Testis (tissue), 3 donors: Measurements from ENCODE around the gene GPI. TPM values are rescaled to one million over a fixed set of nuclear protein-coding genes. Genes with fewer than 3 reads are reported as not detected.
"Not testable (repeated sequence)": the region's sequence is repeated elsewhere in the genome, so short reads cannot be mapped to it uniquely, and the experiment has no call there.

Experiments used
- DNase-seq: peaks from one replicate; pipeline ENCODE4 v3.0.0-alpha.2; 2019
- H3K27ac ChIP-seq, 2 donors: fragments of 200-600 bp; sonication (generic); one replicate each; pipeline ENCODE4 v1.5.1; 2019
- H3K27me3 ChIP-seq: fragments of 200-600 bp; sonication (generic); one replicate; pipeline ENCODE4 v1.5.1; 2019
- H3K36me3 ChIP-seq: fragments of 200-600 bp; sonication (generic); one replicate; pipeline ENCODE4 v1.5.1; 2017; ENCODE audit warnings: low read depth; ENCODE audit errors: missing control alignments
- H3K4me1 ChIP-seq: fragments of 200-600 bp; sonication (generic); one replicate; pipeline ENCODE4 v1.5.1; 2019
- H3K4me3 ChIP-seq, 2 donors: fragments of 200-600 bp; sonication (generic); one replicate each; pipeline ENCODE4 v1.5.1; 2017 to 2019
- H3K9me3 ChIP-seq: fragments of 200-600 bp; sonication (generic); one replicate; pipeline ENCODE4 v1.5.1; 2017
- POLR2A ChIP-seq: fragments of 450-650 bp; IDR thresholded peaks from one replicate; pipeline ENCODE4 v1.6.1; 2017; ENCODE audit warnings: antibody characterized with exemption, mild to moderate bottlenecking, moderate library complexity
- WGBS, 2 donors: methylation state at CpG; one replicate each; pipeline ENCODE4 v1.1.5; 2018; 5-methylcytosine and 5-hydroxymethylcytosine counted together
- intact Hi-C: fragments of 100-400 bp; cut with DNase I; formaldehyde crosslinking; loops from one replicate; pipeline ENCODE4 v1.15.1; 2023; ENCODE audit warnings: low total_unique reads
- polyA plus RNA-seq: library from polyadenylated mRNA; stranded (reverse); fragments of 350-450 nt; fragmentation: Illumina TruSeq; extraction: RNeasy Lipid Tissue Mini Kit (QIAGEN cat#74804); gene quantifications from one replicate; pipeline ENCODE4 v1.2.3, GENCODE V29; 2014; ENCODE audit warnings: low read depth, low replicate concordance; ENCODE audit not compliant: insufficient read depth
- total RNA-seq, 2 donors: library from RNA; depleted of rRNA; stranded (reverse); fragments of >200 nt; gene quantifications; one replicate each; pipeline ENCODE4 v1.2.3, GENCODE V29; 2016
- TF ChIP-seq, protein P1 (sequence below), 3 experiments: fragments of 450-650 bp in 2 of 3; fragments of 200-600 bp in 1 of 3; sonication (generic) in 1 of 3; IDR thresholded peaks; one replicate each; pipeline ENCODE4 v1.5.1; 2016 to 2019; ENCODE audit warnings: antibody characterized with exemption in 3 of 3, mild to moderate bottlenecking in 2 of 3, moderate library complexity in 1 of 3

GPI gene
- total and polyA plus RNA-seq, 3 donors from 2014 or later, result 109 to 198 (median 198) TPM

DNA sequence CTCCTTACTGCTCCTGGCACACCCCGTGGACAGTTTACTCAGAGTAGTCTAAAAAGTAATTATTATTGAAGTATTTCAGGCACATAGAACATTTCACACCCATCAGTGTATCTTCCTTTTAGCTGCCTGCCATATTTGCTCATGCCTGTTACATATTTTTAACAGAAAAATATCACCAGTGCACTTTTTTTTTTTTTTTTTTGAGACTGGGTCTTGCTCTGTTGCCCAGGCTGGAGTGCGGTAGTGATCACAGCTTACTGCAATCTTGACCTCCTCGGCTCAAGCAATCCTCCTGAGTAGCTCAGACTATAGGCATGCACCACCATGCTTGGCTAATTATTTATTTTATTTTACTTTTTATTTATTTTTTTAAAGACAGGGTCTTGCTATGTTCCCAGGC, 40.7 kb upstream of the GPI start:
- H3K36me3 ChIP-seq, result no peaks in the 10 kb centered on the region
- intact Hi-C loops, result no loop called here

DNA sequence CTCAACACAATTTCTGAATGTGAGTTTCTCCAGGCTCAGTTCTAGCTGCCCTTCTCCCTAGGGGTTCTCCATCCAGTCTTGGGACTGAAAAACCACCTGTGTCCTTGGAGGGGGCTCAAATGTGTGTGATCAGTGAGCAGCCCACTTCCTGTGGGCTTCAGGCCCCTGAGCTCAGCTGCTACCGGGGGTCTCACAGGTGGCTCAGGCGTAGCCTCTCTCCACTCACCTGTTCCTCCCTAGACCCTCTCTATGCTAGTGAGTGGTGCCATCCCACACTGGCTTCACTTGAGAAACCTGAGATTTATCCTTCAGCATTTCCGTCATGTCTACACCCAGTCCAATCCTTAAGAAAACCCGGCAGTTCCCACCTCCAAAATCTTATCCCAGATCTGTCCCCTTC, 39.8 kb upstream of the GPI start:
- DNase-seq, result no peak
- no peaks in the 10 kb centered on the region for H3K27me3 ChIP-seq
- WGBS, 2 donors, result 91 to 96% methylated on average over 4 of the region's 4 CpGs
- intact Hi-C loops, result no loop called here
- H3K27ac ChIP-seq, result no peak overlapping the region
- no peak overlapping the region for H3K4me3 ChIP-seq
- H3K9me3 ChIP-seq, result no peaks in the 10 kb centered on the region
- no peaks in the 10 kb centered on the region for H3K36me3 ChIP-seq
- no peak for TF ChIP-seq POLR2A
- peaks cover 4% of the 10 kb centered on the region for H3K4me1 ChIP-seq

More for the DNA sequence above, 40.7 kb upstream of the GPI start:
- Histone ChIP-seq H3K4me1 (peaks cover 5% of the 10 kb centered on the region), H3K27me3 (no peaks in the 10 kb centered on the region), H3K4me3 (no peak overlapping the region), H3K9me3 (no peaks in the 10 kb centered on the region), H3K27ac (no peak overlapping the region)
- WGBS, 2 donors, result 96 to 97% methylated on average over 3 of the region's 3 CpGs
- DNase-seq, result no peak
- TF ChIP-seq POLR2A, result no peak
- TF ChIP-seq, protein P1, sequence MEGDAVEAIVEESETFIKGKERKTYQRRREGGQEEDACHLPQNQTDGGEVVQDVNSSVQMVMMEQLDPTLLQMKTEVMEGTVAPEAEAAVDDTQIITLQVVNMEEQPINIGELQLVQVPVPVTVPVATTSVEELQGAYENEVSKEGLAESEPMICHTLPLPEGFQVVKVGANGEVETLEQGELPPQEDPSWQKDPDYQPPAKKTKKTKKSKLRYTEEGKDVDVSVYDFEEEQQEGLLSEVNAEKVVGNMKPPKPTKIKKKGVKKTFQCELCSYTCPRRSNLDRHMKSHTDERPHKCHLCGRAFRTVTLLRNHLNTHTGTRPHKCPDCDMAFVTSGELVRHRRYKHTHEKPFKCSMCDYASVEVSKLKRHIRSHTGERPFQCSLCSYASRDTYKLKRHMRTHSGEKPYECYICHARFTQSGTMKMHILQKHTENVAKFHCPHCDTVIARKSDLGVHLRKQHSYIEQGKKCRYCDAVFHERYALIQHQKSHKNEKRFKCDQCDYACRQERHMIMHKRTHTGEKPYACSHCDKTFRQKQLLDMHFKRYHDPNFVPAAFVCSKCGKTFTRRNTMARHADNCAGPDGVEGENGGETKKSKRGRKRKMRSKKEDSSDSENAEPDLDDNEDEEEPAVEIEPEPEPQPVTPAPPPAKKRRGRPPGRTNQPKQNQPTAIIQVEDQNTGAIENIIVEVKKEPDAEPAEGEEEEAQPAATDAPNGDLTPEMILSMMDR (IDR thresholded peaks at IDR 0.05), result no peak

DNA sequence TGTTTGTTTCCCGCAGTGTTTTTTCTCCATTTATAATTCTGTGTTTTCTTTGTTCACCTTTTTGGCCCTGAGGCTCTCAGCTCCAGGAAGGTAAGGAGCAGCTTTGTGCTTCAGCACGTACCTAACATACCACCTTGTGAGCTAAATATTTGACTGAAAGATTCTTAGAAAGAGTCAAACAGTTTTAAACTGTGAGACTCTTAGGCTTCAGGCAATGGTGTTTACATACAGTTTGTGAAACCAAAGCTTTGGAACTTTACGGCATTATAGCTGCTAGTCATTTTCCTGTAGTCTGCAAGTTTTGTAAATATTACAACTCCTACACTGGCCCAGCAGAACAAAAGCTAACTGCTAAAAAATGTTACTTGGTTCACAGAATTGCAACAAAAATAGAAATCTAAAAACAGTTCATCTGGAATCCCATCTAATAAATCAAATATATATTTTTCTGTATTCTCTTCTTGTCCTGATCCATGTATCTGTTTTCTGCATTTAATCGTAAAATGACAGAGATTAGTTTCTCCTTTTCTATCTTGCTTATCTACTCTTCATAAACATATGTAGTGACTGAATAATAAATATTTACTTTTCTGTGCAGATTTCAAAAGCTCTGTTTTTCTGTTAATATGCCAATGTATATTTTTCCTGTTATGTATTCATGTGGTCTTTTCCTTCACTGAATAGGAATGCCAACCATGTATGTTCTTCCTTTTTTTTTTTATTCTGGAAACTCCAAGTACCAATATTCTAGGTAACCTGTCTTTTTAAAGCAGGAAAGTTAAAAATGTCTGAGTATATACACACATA, 38.8 kb upstream of the GPI start:
- H3K4me3 ChIP-seq, result no peak overlapping the region
- H3K36me3 ChIP-seq, result no peaks in the 10 kb centered on the region
- peaks cover 4% of the 10 kb centered on the region for H3K4me1 ChIP-seq
- H3K9me3 ChIP-seq, result no peaks in the 10 kb centered on the region
- TF ChIP-seq, protein P1 (IDR thresholded peaks at IDR 0.05), result no peak
- no peak for TF ChIP-seq POLR2A
- peak overlapping the region in 1 of 2 donors; percentile 56 for H3K27ac ChIP-seq
- 63 to 72% methylated on average over 4 of the region's 4 CpGs for WGBS, 2 donors
- intact Hi-C loops, result no loop called here
- H3K27me3 ChIP-seq, result no peaks in the 10 kb centered on the region
- no peak for DNase-seq

DNA sequence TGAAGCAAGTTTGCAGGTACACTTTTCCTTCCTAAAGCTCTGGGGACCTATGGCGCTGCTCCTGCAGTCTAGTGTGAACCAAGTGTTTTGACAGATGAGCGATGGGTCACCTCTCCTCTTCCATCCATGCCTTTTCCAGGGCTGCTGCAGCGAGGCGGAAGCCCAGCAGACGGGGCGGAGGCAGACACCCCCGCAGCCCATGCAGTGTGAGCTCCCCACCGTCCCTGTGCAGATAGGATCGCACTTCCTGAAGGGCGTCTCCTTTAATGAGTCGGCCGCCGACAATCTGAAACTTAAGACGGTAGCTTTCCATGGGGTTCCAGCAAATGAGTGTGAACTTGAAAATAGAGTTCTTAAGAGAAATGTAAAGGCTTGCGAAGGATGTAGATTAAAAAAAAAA, 37.1 kb upstream of the GPI start:
- Histone ChIP-seq H3K27me3 (no peaks in the 10 kb centered on the region), H3K27ac (no peak overlapping the region), H3K36me3 (no peaks in the 10 kb centered on the region), H3K4me1 (peaks cover 4% of the 10 kb centered on the region), H3K4me3 (no peak overlapping the region), H3K9me3 (no peaks in the 10 kb centered on the region)
- 93 to 97% methylated on average over 15 of the region's 15 CpGs for WGBS, 2 donors
- intact Hi-C loops, result no loop called here
- no peak for TF ChIP-seq POLR2A
- no peak for DNase-seq

DNA sequence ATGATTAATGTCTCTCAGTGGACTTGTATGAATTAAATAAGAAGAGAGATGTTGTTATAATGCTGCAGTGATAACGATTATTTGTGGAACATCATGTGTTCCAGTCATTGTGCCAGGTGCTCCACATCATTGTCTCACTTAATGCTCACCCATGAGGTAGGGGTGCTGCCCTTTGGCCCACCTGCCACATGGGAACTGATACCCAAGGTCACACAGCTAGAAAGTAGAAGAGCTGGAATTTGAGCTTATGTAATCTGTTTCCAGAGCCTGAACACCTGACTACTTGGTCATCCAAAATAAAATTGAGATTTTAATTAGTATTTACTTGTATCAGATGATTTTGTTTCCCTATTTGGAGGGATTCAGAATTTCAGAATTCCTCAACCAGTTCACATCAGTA, 36.0 kb upstream of the GPI start:
- 40 to 57% methylated on average over 1 of the region's 1 CpG for WGBS, 2 donors
- DNase-seq, result no peak
- Histone ChIP-seq H3K36me3 (no peaks in the 10 kb centered on the region), H3K27ac (no peak overlapping the region), H3K27me3 (no peaks in the 10 kb centered on the region), H3K4me3 (no peak overlapping the region), H3K4me1 (peaks cover 4% of the 10 kb centered on the region), H3K9me3 (no peaks in the 10 kb centered on the region)
- intact Hi-C loops, result no loop called here
- no peak for TF ChIP-seq POLR2A
- TF ChIP-seq, protein P1 (IDR thresholded peaks at IDR 0.05), result no peak

DNA sequence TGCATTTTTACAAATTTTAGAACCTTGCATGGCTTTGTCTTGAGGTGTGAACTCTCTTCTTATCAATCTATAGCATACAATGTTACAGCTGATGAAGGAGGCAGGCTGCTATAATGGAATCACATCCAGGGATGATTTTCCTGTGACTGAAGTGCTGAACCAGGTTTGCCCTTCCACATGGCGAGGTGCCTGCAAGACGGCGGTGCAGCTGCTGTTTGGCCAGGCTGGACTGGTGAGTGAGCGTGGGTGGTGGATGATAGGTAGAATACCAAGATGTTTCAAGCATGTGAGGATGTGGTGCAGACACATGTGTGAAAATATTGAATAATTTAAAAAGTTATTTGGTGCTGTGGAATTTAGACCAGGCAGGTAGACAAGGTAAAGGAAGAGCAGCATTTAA, 34.9 kb upstream of the GPI start:
- H3K4me1 ChIP-seq, result peaks cover 4% of the 10 kb centered on the region
- intact Hi-C loops, result no loop called here
- H3K36me3 ChIP-seq, result no peaks in the 10 kb centered on the region
- H3K9me3 ChIP-seq, result no peaks in the 10 kb centered on the region
- H3K4me3 ChIP-seq, result no peak overlapping the region
- TF ChIP-seq, protein P1 (IDR thresholded peaks at IDR 0.05), result no peak
- TF ChIP-seq POLR2A, result no peak
- 81 to 84% methylated on average over 4 of the region's 4 CpGs for WGBS, 2 donors
- H3K27ac ChIP-seq, result no peak overlapping the region
- DNase-seq, result no peak
- no peaks in the 10 kb centered on the region for H3K27me3 ChIP-seq

DNA sequence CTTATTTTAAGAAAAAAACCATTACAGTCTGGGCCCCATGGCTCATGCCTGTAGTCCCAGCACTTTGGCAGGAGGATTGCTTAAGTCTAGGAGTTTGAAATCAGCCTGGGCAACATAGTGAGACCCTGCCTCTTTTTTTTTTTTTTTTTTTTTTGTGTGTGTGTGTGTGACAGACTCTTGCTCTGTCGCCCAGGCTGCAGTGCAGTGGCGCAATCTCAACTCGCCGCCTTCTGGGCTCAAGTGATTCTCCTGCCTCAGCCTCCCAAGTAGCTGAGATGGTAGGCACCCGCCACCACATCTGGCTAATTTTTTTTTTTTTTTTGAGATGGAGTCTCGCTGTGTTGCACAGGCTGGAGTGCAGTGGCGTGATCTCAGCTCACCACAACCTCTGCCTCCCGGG, 34.4 kb upstream of the GPI start:
- DNase-seq, H3K4me3 ChIP-seq, H3K36me3 ChIP-seq, H3K9me3 ChIP-seq, H3K4me1 ChIP-seq, H3K27me3 ChIP-seq, intact Hi-C loops, H3K27ac ChIP-seq: not testable (repeated sequence)
- 88 to 99% methylated on average over 8 of the region's 8 CpGs for WGBS, 2 donors

DNA sequence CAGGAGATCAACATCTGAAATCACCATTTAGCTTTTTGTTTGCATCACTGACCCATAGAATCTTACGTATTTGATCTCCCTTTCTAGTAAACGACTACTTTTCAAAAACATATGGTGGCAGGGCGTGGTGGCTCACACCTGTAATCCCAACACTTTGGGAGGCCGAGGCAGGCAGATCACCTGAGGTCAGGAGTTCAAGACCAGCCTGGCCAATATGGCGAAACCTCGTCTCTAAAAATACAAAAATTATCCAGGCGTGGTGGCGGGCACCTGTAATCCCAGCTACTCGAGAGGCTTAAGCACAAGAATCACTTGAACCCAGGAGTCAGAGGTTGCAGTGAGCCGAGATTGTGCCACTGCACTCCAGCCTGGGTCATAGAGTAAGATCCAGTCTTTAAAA, 33.4 kb upstream of the GPI start:
- intact Hi-C loops, H3K27ac ChIP-seq: not testable (repeated sequence)
- WGBS, 2 donors, result 96 to 97% methylated on average over 10 of the region's 10 CpGs

More for the DNA sequence above, 33.4 kb upstream of the GPI start:
- H3K9me3 ChIP-seq, DNase-seq, H3K4me3 ChIP-seq, H3K36me3 ChIP-seq, H3K27me3 ChIP-seq, H3K4me1 ChIP-seq: not testable (repeated sequence)
